Measurements from ENCODE around the gene GLRX.

Gene GLRX

DNA sequence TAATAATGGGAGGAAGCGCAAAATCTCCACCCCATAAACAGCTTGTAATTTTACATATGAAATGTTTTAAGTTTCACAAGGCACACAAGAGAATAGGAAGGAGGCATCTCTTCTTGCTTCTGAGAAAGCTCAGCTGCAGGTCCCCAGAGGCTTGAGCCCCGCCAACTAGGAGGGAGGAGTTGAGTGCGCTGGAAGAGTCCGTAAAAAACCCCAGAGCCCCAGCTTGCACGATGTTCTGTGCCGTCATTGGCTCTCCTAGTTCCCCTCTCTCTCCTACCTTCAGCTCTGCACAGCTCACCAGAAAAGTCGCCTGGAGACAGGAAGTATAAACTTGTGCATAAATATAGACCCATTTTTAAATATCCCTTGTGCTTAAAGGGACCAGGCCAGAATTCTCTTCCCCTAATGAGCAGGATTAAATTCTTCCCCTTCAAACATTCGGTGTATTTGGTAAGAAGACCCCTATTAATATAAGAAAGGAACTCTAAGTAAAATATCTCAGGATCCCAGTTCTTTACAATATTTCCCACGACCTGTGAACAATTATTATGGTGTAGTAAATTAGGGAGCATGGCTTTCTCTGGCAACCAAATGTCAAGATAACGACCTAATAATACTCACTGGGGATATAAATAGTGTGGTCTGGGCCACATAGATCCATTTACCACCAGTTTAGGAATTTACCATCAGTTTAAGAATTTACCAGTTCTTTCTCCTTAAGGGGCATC is 13.7 kb downstream of the GLRX start:
- no peak for DNase-seq (ENCODE audit: low read depth in 2 of 2)

DNA sequence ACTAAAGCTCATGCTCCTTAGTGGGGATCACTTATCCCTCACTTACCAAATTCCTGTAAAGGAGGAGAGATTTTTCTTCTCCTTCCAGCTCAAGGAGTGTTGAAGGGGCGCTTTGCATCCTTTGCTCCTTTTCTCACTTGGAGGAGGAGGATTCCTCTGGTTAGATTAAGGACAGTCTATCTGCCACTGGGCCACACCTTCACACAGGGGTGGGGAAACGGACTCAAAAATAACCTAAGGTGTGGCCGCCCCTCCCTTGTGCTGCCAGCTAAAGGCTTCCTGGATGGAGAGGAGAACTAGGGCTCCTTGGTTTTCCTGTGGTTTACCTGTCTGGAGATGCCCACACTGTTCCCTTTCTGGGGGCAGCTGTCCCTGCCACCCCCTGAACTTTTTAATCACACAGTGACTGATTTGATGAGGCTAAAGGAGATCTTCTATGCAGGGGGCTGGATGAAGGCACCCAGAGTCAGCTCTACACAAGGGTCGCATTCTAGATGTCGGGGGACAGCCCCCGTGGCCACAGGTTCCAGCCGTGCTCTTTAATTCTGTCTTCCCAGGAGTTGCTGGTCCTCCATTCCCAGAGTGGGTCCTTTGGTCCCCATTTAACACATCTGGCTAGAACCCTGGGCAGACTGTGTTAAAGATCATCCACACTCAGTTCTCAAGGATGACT is 14.4 kb downstream of the GLRX start:
- no peak for DNase-seq (ENCODE audit: low read depth in 2 of 2)

DNA sequence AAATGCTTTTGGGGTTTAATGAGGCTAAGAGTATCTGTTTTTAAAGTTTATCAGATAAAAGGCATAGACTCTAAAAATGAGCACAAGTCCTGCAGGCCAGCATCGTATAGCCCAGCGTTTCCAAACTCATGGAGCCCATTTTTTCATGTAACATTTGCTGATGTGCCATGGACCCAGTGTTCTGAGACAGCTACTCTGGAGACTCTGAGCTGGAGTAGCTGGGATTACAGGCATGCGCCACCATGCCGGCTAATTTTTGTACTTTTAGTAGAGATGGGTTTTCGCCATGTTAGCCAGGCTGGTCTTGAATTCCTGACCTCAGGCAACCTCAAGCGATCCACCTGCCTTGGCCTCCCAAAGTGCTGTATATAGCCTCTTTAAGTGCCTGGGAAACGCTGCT is 15.8 kb downstream of the GLRX start:
- DNase-seq (ENCODE audit: low read depth in 2 of 2): no peak

DNA sequence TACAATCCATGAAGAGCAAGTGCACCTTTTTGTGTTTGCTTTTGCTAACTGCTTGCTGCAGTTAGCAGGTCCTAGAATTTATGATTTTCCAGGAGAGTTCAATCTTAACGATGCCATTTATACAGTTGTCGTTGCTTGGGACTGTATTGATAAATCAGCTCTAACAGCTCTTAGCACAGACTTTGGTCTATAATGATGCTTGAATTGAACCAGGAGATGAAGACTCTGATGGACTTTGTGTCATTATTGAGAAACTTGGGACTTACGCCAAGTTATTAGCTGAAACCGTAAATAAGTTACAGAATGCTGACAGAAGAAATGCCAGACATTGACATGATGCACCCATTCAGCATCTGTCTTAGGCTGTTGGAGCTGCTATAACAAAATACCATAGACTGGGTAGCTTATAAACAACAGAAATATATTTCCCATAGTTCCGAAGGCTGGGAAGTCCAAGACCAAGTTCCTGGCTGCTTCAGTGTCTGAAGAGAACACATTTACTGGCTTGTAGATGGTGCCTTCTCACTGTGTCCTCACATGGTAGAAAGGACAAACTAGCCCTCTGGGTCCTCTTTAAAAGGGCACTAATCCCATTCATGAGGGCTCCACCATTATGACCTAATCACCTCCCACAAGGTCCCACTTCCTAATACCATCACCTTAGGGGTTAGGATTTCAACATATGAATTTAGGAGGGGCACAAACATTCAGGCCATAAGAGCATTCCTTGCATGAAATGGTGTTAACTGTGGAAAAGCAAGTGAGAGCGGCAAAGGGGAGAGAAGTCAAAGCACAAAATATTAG is 17.6 kb downstream of the GLRX start:
- DNase-seq (ENCODE audit: low read depth in 2 of 2): no peak

DNA sequence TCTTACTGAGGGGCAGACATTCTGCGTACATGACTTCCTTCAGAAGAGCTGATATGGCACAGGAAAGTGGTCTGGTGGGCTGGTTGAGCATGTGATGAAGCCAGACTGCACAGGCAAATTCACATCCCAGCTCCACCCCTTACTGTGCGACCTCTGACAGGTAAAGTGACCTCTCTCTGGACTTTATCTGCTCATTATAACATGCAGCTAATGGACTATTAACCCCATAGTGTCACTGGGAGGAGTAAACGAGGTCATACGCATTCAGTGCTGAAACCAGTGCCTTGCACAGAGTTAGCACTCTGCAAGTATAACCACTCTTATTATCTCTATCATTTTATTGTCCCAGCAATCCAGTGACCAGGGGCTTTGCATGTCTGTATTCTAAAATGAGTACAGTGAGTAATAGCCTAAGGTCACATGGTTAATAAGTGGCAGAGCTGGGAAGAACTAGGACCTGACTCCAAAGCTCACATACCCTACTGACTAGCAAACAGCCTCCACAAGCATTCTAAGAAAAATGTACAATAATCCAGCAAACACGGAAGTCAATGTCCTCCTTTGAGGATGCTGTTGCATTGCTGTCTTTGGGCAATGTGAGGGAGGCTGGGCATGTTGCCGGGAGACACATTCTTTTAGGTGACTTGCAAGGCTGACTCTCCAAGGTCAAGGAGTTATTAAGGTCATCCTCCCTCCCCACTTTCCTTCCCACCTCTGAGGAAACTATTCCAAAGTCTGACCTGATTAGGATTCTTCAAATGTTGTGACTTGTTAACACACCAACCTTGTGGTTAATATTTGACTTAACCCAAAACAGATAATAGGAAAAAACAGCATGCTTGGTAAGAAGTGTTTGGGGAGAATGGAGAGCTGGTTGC is 19.0 kb downstream of the GLRX start:
- no peak for DNase-seq (ENCODE audit: low read depth in 2 of 2)

DNA sequence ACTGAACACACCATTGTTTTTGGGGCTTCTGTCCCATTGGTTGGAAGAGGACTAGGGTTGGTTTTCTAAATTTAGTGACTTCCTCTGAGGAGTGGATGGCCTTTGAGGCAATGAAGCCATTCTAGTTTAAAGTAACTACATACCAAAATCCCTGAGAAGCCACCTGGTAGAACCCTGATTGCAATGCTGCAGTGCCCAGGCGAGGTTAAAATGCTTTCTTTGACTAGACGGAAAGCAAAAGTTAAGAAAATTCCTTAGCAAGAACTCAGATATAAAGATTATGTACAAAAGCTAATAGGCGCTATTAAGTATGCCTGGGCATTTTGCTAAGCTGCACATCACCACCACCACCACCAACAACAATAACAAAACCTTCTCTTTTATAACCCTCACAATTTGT is 20.6 kb downstream of the GLRX start:
- no peak for DNase-seq (ENCODE audit: low read depth in 2 of 2)

DNA sequence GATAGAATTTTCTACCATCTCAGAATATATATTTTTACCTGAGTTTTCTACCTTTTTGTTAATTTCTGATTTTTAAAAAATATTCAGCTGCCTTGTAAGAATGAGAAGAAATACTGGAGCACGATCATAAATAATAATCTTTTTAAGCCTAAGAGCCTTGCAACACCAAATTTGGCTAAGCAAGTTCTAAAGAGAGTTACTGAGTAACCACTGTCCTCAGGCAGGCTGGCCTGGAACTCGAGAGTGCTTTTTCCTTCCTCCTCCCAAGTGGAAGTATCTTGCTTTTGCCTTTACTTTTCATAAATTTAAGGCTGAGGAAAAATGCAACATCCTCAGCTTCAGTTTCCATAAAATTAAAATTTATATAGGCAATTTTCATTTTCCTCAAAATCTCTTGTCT is 21.0 kb downstream of the GLRX start:
- no peak for DNase-seq (ENCODE audit: low read depth in 2 of 2)

DNA sequence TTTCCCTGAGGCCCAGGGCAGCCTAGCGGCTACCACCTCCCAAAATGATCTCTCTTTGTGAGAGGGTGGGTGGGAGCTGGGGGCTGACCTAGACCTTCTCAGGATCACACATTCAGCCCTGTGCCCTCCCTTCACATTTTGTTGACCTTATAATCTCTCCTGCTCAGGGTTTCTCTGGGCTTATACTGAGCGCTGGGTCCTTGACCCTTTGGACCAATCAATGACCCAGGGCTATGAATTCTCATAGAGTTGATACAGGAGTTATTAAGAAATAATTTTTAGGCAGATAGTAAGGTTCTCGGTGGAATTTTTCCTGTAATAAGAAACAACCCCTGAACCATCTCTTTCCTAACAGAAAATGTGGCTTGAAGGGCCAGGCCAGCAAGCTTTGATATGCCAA is 22.0 kb downstream of the GLRX start:
- DNase-seq (ENCODE audit: low read depth in 2 of 2): no peak

DNA sequence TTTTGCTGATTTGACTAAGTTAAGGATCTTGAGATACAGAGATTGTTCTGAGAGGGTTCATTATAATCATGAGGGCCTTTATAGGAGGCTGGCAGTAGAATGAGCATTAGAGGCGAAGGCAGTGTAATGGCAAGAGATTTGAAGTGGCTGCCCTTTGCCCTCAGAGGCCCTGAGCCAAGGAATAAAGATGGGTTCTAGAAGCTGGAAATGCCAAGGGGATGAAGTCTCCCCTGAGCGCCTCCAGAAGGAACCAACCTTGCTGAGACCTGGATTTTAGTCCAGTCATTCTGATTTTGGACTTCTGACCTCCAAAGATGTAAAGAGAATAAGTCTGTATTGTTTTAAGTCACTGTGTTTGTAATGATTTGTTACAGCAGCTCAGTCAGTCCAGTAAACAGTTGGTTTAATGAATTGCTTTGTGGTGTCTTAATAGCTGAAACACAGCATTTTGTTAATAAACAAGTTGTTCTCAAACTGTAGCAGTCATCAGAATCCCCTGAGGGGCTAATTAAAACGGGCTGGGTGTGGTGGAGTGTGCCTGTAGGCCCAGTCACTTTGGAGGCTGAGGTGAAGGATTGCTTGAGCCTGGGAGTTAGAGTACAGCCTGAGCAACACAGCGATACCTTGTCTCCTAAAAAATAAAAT is 23.2 kb downstream of the GLRX start:
- no peak for DNase-seq (ENCODE audit: low read depth in 2 of 2)

DNA sequence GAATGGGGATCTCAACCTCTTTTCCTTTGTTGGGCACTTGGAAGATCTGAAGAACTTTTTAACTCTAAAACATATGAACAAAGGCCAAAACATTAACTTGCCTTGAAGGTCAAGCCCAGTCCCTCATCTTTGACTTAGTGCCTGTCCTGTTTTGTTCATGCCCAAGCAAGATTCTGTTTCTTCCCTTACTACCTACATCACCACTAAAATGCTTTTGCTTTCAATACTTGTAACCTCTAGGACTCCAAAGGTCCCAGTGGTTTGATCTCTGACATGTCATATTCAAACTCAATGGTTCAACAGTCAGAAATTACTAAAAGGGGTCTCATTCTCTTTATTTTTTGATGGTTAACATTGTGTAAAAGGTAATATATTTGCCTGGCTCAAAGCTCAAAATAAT is 24.0 kb downstream of the GLRX start:
- DNase-seq (ENCODE audit: low read depth in 2 of 2): no peak

DNA sequence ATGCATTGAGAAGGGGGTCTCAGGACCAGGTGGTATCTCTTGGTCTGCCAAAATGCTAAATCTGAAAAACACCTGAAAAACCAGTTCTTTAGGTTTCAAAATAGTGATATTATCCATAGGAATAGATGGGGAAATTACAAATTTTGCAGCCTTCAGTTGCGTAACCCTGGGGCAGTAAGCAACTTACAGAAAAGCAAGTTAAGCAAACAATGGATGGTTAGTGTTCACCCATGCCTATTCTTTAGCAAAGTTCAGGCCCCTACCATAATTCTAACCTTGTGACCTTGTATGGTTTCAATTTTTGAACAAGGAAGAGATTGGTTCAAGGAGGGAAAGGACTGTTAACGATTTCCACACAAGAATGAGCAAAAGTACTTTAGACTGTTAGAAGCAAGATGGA is 24.5 kb downstream of the GLRX start:
- DNase-seq (ENCODE audit: low read depth in 2 of 2): no peak

DNA sequence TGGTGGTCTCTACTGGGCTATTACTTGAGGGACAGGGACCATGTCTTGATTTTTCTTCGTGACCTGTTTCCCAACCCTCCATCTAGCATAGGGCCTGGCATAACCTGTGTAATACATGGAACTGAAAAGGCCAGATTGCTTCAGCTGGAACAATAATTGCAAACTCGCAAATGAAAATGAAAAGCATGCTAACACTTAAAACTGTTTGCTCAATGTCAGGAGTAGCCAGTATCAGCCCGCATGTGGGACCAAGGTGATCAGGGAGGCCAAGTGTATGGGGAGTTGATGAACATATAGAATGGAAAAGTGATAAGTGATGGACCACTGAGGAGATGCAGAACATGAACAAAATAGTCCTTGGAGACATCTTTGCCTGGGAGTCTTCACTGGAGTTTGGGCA is 25.2 kb downstream of the GLRX start:
- DNase-seq (ENCODE audit: low read depth in 2 of 2): no peak

DNA sequence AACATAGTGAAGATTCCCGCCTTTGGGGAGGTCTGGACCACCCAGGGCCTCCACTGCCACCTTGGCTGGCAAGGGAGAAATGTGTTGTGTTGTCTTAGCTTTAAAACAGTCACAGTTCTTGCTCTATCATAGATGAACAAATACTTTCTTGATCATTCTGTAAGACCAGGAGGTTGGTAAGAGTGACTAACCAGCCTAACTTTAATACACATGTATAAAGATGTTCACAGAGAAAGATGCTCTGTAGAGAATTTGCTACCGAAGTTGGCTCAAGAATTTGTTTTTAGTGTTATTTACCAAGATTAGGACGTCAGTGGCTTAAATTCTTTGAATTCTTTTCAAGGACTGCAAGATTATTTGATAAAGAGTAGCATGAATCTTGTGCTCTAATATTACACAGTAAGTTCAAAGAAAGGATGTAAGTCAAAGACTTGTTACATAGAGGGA is 28.4 kb downstream of the GLRX start:
- no peak for DNase-seq (ENCODE audit: low read depth in 2 of 2)

DNA sequence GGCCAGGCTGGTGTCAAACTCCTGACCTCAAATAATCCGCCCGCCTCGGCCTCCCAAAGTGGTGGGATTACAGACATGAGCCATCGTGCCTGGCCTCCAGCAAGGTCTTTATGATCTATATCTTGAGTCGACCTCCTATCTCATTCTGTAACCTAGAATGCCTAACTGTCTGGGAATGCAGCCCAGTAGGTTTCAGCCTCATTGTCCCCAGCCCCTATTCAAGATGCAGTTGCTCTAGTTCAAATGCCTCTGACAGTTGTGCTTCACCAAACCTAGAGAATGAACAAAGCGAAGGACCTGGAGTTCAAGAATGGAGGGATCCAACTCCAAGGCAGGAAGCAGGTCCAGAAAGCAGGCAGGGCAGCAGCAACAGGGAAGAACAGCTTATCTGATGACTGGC is 30.8 kb downstream of the GLRX start:
- no peak for DNase-seq (ENCODE audit: low read depth in 2 of 2)

DNA sequence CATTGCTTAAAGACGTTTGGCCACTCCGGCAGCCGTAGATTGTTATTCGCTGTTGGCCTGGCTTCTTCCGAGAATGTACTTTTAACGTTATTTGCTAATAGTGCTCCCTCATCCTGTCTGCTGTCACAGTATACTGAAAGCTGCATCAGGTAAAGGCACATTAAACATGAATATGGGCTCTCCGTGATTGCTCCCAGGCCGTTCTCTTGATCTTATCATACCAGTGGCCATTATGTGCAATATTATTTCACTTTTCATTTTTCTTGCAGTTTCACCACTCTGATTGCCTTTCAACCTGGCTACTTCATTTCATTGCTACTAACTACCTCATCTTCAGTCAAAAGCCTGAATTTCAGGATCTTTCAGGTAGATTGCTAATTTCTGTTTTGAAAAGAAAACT is 34.0 kb downstream of the GLRX start:
- no peak for DNase-seq (ENCODE audit: low read depth in 2 of 2)

DNA sequence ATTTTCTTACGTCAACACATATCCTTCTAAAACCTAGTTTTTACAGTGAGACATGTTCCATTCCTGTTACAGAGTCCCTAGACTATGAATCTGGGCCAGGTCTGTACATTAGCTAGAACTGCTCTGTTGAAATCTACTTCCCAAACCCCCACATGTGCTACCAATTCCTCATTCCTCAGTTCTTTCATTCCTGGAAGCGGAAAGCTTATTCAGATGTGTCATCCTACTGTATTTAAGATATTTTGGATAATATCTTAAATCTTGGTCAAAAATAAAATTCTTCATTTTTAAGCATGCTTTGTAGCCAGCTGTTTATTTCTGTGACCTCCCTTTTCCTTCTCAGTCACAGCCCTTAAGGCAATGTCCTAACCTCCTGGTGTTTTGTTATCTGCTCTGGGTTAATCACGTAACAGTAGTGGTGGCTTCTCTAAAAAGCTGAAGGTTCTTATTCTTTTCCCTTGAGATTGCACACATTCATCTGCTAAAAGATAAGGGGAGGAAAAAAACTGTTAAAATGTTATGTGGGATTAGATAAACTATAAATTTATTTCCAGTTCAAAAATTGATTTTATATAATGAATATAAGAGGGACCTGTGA is 35.6 kb downstream of the GLRX start:
- no peak for DNase-seq (ENCODE audit: low read depth in 2 of 2)

DNA sequence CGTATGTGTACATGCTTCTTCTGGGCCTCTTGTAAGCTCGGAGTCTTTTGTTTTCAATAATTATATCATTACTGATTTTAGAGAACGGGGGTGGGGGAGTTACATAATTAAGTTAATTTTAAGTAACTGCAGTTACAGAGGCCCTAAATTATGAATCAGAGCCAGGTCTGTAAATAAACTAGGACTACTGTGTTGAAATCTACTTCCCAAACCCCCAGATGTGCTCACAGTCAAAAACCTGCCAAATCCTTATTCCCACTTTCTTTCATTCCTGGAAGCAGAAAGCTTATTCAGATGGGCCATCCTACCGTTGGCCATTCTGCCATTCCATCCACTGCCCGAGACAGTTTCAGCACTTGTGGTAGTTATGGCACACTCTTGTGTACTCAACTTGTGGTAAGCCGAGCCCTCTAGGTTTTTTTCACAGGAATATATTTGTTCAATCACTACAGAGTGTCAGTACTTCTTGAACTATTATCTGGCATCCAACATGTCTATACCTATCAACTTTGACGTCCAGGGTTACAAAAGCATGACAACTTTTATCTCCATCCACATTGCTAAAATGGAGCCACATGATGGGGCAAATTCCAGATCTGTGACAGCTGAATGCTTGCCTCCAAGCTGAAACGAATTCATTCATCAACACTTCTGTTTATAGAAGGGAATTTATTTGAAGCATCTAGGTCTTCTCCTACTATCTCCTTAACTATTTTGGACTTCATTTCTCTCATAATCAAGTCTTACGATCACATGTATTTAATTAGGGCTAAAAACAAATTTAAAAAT is 37.8 kb downstream of the GLRX start:
- DNase-seq (ENCODE audit: low read depth in 2 of 2): no peak

DNA sequence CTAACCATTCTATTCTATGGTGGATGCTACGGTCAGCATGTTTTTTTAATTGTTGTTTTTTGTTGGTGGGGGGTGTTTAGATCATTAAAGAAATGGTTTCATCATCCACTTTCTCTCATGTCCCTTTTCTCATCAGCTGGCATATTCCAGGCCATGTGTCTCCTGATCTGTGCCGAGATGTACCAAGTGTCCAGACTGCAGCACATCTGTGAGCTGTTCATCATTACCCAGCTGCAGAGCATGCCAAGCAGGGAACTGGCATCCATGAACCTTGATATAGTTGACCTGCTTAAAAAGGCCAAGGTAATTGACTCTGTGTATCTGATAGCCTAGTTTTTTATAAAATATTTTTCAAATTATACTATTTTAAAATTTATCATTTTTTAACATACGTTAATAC is 38.9 kb downstream of the GLRX start:
- DNase-seq (ENCODE audit: low read depth in 2 of 2): no peak

DNA sequence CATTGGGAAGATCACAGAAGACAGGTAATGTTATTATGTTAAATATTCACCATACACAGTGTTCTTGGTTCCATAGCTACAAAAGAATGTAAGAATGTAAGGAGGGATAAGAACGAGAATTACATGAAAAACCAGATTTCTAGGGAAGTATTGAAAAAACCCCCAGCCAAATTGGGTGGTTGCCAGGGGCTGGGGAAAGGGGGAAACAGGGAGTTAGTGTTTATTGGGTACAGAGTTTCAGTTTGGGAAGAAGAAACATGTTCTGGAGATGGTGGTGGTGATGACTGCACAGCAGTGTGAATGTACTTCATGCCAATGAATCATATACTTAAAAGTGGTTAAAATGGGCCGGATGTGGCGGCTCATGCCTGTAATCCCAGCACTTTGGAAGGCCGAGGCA is 40.3 kb downstream of the GLRX start:
- DNase-seq (ENCODE audit: low read depth in 2 of 2): no peak

DNA sequence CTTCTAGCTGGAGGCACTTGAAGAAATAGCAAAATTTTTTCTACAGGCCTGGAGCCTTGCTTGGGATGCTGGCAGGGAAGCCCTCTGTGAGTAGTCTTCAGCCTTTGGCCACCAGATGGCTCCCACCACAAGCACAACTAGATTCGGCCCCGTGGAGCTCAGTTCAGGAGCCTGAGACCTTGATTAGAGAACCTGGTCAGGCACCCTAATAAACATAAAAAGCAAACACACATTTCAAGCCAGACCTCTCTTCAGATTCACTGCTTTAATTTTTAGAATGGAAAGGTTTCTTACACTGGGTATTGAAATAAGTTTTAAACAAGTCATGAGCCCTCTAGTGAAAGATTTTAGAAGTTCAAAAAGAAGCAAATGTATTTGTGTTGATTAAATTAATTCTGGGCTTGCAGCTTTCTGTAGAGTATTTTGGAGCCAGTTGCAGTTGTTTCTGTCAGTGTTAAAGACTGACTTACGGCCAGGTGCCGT is 41.4 kb downstream of the GLRX start:
- peak; percentile 29 to 47 for DNase-seq (ENCODE audit: low read depth in 2 of 2)

Data from stimulated activated CD4-positive, alpha-beta T cell treated with anti-CD3 and anti-CD28 coated beads, Interleukin-1b, Interleukin-23, amount 100 ng/mL, for 1 hour (primary cell).